Measurements from ENCODE around the gene COX15.
A peak's percentile ranks its signal among the peaks of the same experiment; 100 is the strongest.

The COX15 gene

DNA sequence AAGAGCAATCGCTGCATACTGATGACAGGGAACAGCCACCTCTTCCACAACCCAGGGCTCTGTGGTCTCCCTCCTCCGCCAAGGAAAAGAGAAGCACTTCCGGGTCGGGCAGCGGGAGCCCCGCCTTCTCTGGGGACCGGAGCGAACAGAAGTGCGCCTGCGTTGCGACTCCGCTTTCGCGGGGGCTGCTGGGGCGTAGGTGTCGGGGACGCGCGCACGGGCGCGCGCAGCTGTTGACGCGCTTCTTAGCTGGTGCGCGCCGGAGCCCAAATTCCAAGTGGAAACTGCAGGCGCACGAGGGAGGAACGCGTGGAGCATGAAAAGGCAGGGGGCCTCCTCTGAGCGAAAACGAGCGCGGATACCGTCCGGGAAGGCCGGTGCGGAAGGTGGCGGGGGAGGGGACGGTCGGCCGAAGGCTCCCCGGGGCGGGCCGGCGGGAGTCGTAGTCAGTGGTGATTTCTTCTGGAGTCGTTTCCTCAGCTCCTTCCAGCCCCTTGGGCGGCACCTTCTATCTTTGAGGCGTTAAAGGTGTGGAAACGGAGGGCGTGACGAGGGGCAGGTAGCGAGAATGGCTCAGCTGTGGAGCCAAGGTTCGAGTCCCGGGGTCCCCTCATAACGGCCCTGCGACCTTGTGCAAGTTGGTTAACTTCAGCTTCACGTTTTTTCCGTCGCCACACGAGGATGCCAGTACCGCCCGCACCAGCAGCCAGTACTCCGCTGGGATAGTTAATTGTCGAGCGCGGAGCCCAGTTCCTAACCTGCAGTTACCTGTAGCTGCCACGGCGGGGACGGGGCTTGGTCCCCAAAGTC is at the start of gene COX15, which contains the start of gene CUTC:
TSS of gene COX15 (minus strand) at position 95 of the 810 bp plus-strand sequence. CDS start at position 17, 78 bp downstream.
TSS of gene CUTC (plus strand) at position 202 of the 810 bp plus-strand sequence. CDS start at position 317, 115 bp downstream.
- DNase-seq (ENCODE audit: low read depth) = peak; percentile 98
- peak within 1 kb of the TSS; percentile 89 for H3K4me3 ChIP-seq (ENCODE audit: low read depth, low read length)
- TF ChIP-seq POLR2A (IDR thresholded peaks at IDR 0.05; ENCODE audit: extremely low read depth, insufficient read length) = peak; percentile 97
- TF ChIP-seq CTCF (IDR thresholded peaks at IDR 0.05; ENCODE audit: low read depth, low read length) = no peak
- TF ChIP-seq, protein P1, sequence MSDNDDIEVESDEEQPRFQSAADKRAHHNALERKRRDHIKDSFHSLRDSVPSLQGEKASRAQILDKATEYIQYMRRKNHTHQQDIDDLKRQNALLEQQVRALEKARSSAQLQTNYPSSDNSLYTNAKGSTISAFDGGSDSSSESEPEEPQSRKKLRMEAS (IDR thresholded peaks at IDR 0.05; ENCODE audit: low read depth, low read length) = peak; percentile 45; the same call in 1 of the 2 replicates
- TF ChIP-seq MYC (IDR thresholded peaks at IDR 0.05; ENCODE audit: low read depth, low read length) = peak; percentile 63; the same call in 1 of the 2 replicates

GRCh38 chr10:99779335-99779734 is 47.4 kb upstream of the COX15 start:
- no peak overlapping the region for H3K4me3 ChIP-seq (ENCODE audit: low read depth, low read length)
- TF ChIP-seq, protein P1 (IDR thresholded peaks at IDR 0.05; ENCODE audit: low read depth, low read length) = no peak
- TF ChIP-seq MYC (IDR thresholded peaks at IDR 0.05; ENCODE audit: low read depth, low read length) = no peak
- TF ChIP-seq CTCF (IDR thresholded peaks at IDR 0.05; ENCODE audit: low read depth, low read length) = no peak
- TF ChIP-seq POLR2A (IDR thresholded peaks at IDR 0.05; ENCODE audit: extremely low read depth, insufficient read length) = no peak
- peak; percentile 79 for DNase-seq (ENCODE audit: low read depth)

DNA sequence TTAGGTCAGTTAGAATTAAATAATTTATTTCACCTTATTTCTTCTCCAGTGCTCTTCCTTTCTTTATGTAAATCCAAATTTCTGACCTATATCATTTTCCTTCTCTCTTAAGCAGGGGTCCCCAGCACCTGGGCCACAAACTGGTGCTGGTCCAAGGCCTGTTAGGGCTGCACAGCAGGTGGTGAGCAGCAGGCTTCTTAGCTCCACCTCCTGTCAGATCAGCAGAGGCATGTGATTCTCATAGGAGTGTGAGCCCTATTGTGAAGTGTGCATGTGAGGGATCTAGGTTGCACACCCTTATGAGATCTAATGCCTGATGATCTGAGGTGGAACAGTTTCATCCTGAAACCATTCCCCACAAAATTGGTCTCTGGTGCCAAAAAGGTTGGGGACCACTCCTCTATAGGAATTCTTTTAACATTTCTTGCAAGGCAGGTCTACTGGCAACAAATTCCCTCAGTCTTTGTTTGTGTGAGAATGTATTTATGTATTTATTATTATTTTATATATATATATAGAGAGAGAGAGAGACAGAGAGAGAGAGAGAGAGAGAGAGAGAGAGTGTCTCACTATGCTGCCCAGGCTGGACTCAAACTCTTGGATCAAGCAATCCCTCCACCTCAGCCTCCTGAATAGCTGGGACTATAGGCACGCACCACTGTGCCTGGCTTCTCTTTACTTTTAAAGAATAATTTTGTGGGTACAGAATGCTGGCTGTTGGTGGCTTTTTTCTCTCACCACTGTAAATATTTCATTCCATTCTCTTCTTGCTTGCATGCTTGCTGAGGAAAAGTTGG is 46.2 kb upstream of the COX15 start:
- no peak overlapping the region for H3K4me3 ChIP-seq (ENCODE audit: low read depth, low read length)
- peak; percentile 60 for DNase-seq (ENCODE audit: low read depth)
- no peak for TF ChIP-seq MYC (IDR thresholded peaks at IDR 0.05; ENCODE audit: low read depth, low read length)
- TF ChIP-seq, protein P1 (IDR thresholded peaks at IDR 0.05; ENCODE audit: low read depth, low read length) = peak; percentile 24; the same call in 1 of the 2 replicates

GRCh38 chr10:99775850-99776249 is 43.9 kb upstream of the COX15 start:
- no peak for TF ChIP-seq POLR2A (IDR thresholded peaks at IDR 0.05; ENCODE audit: extremely low read depth, insufficient read length)
- peak; percentile 66 for DNase-seq (ENCODE audit: low read depth)
- H3K4me3 ChIP-seq (ENCODE audit: low read depth, low read length) = no peak overlapping the region

- TF ChIP-seq, protein P1 (IDR thresholded peaks at IDR 0.05; ENCODE audit: low read depth, low read length) = no peak
- no peak for TF ChIP-seq CTCF (IDR thresholded peaks at IDR 0.05; ENCODE audit: low read depth, low read length)
- TF ChIP-seq POLR2A (IDR thresholded peaks at IDR 0.05; ENCODE audit: extremely low read depth, insufficient read length) = no peak
- no peak for DNase-seq (ENCODE audit: low read depth)
- no peak overlapping the region for H3K4me3 ChIP-seq (ENCODE audit: low read depth, low read length)
Observed at GRCh38 chr10:99770408-99771045, 38.6 kb upstream of the COX15 start.

GRCh38 chr10:99769706-99770105 is 37.8 kb upstream of the COX15 start:
- DNase-seq (ENCODE audit: low read depth) = peak; percentile 37
- TF ChIP-seq POLR2A (IDR thresholded peaks at IDR 0.05; ENCODE audit: extremely low read depth, insufficient read length) = no peak
- no peak for TF ChIP-seq MYC (IDR thresholded peaks at IDR 0.05; ENCODE audit: low read depth, low read length)
- TF ChIP-seq, protein P1 (IDR thresholded peaks at IDR 0.05; ENCODE audit: low read depth, low read length) = no peak
- TF ChIP-seq CTCF (IDR thresholded peaks at IDR 0.05; ENCODE audit: low read depth, low read length) = no peak
- no peak overlapping the region for H3K4me3 ChIP-seq (ENCODE audit: low read depth, low read length)

All from NB4 (cell line).